SH-SY5Y (cell line): Measurements from ENCODE around the gene GLOD5.

Experiments
- GATA2 ChIP-seq: IDR thresholded peaks from 2 replicates; pipeline ENCODE4 v1.6.1; 2011; ENCODE audit warnings: mild to moderate bottlenecking, low read depth, low read length
- GATA3 ChIP-seq: IDR thresholded peaks from 2 replicates; pipeline ENCODE4 v1.6.1; 2011; ENCODE audit warnings: low read depth, mild to moderate bottlenecking, low read length, moderate library complexity

GRCh38 chrX:48784726-48785125, 23.2 kb downstream of the GLOD5 start:
- TF ChIP-seq GATA3 (no peak), GATA2 (no peak)
